ENCODE results near the gene AGPAT1. TPM values are rescaled to one million over a fixed set of nuclear protein-coding genes. Genes with fewer than 3 reads are reported as not detected.

AGPAT1 gene
- total and polyA plus RNA-seq, 10 of the 15 experiments (the other 5 are each of a cell fraction or from before 2014, with no cell fraction given) = 13.9 to 39.5 (median 24.7) TPM

- no peak for TF ChIP-seq BMI1 (IDR thresholded peaks at IDR 0.05; ENCODE audit: borderline replicate concordance)
These were observed 1.5 kb downstream of the AGPAT1 start (continued) for GRCh38 chr6:32174416-32174815.

GRCh38 chr6:32173051-32173727, 2.7 kb downstream of the AGPAT1 start:
- Histone ChIP-seq H3K9ac (ENCODE audit: control insufficient read depth, insufficient read depth, low read length) (no peak overlapping the region), H3K27ac (ENCODE audit: control insufficient read depth, insufficient read depth) (no peak overlapping the region), H4K20me1 (ENCODE audit: control insufficient read depth, insufficient read depth) (no peaks in the 10 kb centered on the region), H3K9me3 (replicated peaks; ENCODE audit: control insufficient read depth, insufficient read depth, low read length) (no peaks in the 10 kb centered on the region), H3K36me3 (ENCODE audit: control insufficient read depth in 2 of 2, insufficient read depth in 2 of 2, low read length in 1 of 2) (0 out of 4 replicates have a peak, but pooled peaks cover 0 to 3% of the 10 kb centered on the region in 2 experiments), H3K4me3 (no peak overlapping the region), H3K79me2 (ENCODE audit: control insufficient read depth, insufficient read depth, low read length) (peaks cover 12% of the 10 kb centered on the region), H3K27me3 (replicated peaks in 1 of 2; ENCODE audit: control insufficient read depth in 2 of 2, insufficient read depth in 2 of 2, low read length in 1 of 2) (no peaks in the 10 kb centered on the region), H2AFZ (ENCODE audit: control insufficient read depth, low read depth, low read length) (no peak overlapping the region), H3K4me1 (ENCODE audit: control insufficient read depth, insufficient read depth, low read length) (peaks cover 10% of the 10 kb centered on the region), H3K4me2 (ENCODE audit: control insufficient read depth, insufficient read depth) (no peak overlapping the region)
- 52% methylated on average over 4 of the region's 4 CpGs for WGBS (ENCODE audit: insufficient coverage, insufficient replicate concordance, low lambda C conversion rate, missing lambda C conversion rate)
- POLR2A ChIA-PET = interaction anchor here (1.5 kb wide), 1 partner anchor 45 kb away, joined by 6 read pairs; the partner anchor contains the start of gene ATF6B
- SMC1A ChIA-PET (ENCODE audit: uncharacterized antibody, unreplicated experiment) = no interaction called here
- in situ Hi-C loops (cut with MboI) = no loop called here
- FAIRE-seq (no peak), DNase-seq (ENCODE audit: low read depth, low spot score) (no peak), ATAC-seq (no peak)
- intact Hi-C loops (cut with micrococcal nuclease; ENCODE audit: unreplicated experiment) = no loop called here
- no TSS peak for BruUV-seq (replicated peaks)
- CTCF ChIA-PET = no interaction called here
- RAD21 ChIA-PET (ENCODE audit: unreplicated experiment) = no interaction called here
- TF ChIP-seq SKIL (IDR thresholded peaks at IDR 0.05; ENCODE audit: low read depth, poor library complexity, severe bottlenecking) = no peak
- TF ChIP-seq NFYB (IDR thresholded peaks at IDR 0.05; ENCODE audit: insufficient read depth, low read depth, low read length) = no peak
- no peak for TF ChIP-seq NFIC (IDR thresholded peaks at IDR 0.05; ENCODE audit: low read depth, low read length)
- no peak for TF ChIP-seq FOXM1 (IDR thresholded peaks at IDR 0.05; ENCODE audit: low read depth, low read length)
- TF ChIP-seq ESRRA (IDR thresholded peaks at IDR 0.05; ENCODE audit: low read length) = no peak
- TF ChIP-seq MYB (IDR thresholded peaks at IDR 0.05; ENCODE audit: borderline replicate concordance, low read depth, low read length) = no peak
- no peak for TF ChIP-seq ASH2L (IDR thresholded peaks at IDR 0.05; ENCODE audit: borderline replicate concordance, low read depth)
- TF ChIP-seq SMC3 (IDR thresholded peaks at IDR 0.05; ENCODE audit: borderline replicate concordance, low read length) = no peak
- TF ChIP-seq E2F4 (IDR thresholded peaks at IDR 0.05; ENCODE audit: low read depth, low read length) = no peak
- TF ChIP-seq PML (IDR thresholded peaks at IDR 0.05; ENCODE audit: low read length) = no peak
- TF ChIP-seq SP1 (IDR thresholded peaks at IDR 0.05; ENCODE audit: low read depth, low read length) = no peak
- TF ChIP-seq NFXL1 (IDR thresholded peaks at IDR 0.05; ENCODE audit: borderline replicate concordance) = no peak
- no peak for TF ChIP-seq RAD51 (IDR thresholded peaks at IDR 0.05)
- TF ChIP-seq CUX1 (IDR thresholded peaks at IDR 0.05; ENCODE audit: insufficient replicate concordance, low read depth, low read length) = no peak

All from GM12878 (cell line).